Measurements from ENCODE around the gene LZIC. TPM values are rescaled to one million over a fixed set of nuclear protein-coding genes. Genes with fewer than 3 reads are reported as not detected.

The LZIC gene
- total and polyA plus RNA-seq, 9 of the 15 experiments (the other 6 are each of a cell fraction or from before 2014, with no cell fraction given) = 32.9 to 109 (median 61.7) TPM

- WGBS (ENCODE audit: insufficient coverage, low coverage, missing lambda C conversion rate) = 83% methylated on average over 8 of the region's 8 CpGs
- DNase-seq (ENCODE audit: extremely low read depth in 1 of 4, low spot score in 3 of 4) (no peak), ATAC-seq (no peak), FAIRE-seq (no peak)
- no peak overlapping the region for H3K4me3 ChIP-seq
- TF ChIP-seq ZNF146 (CRISPR knock-in tag; IDR thresholded peaks at IDR 0.05; ENCODE audit: unreplicated experiment) = no peak
- TF ChIP-seq MED1 (CRISPR knock-in tag; IDR thresholded peaks at IDR 0.05; ENCODE audit: borderline replicate concordance) = no peak
- TF ChIP-seq DMBX1 (CRISPR knock-in tag; IDR thresholded peaks at IDR 0.05; ENCODE audit: borderline replicate concordance) = no peak
- no peaks in the 10 kb centered on the region for H4K20me1 ChIP-seq (replicated peaks; ENCODE audit: control insufficient read depth, insufficient read depth, low read length)
- no peaks in the 10 kb centered on the region for H3K9me1 ChIP-seq (ENCODE audit: control insufficient read depth, insufficient read depth, low read length)
- H3K36me3 ChIP-seq (ENCODE audit: control insufficient read depth, insufficient read depth, low read length) = peaks cover 3% of the 10 kb centered on the region; the same call in 1 of the 3 replicates
- intact Hi-C loops (cut with micrococcal nuclease) (no loop called here), in situ Hi-C loops (cut with MboI) (no loop called here)
- H3K4me2 ChIP-seq (ENCODE audit: insufficient read depth, low read length) = no peak overlapping the region
- H3K4me1 ChIP-seq (replicated peaks in 1 of 2; ENCODE audit: control insufficient read depth in 2 of 2, insufficient read depth in 2 of 2, low read length in 2 of 2) = no peaks in the 10 kb centered on the region
- POLR2A ChIA-PET = interaction anchor here (0.8 kb wide), 1 partner anchor 14 kb away, joined by 3 read pairs; no protein-coding TSS in a partner anchor
- H3K9ac ChIP-seq (ENCODE audit: insufficient read depth in 1 of 2, low read depth in 2 of 2, low read length in 2 of 2) = no peak overlapping the region
- CTCF ChIA-PET (ENCODE audit: low intra/inter-chr PET ratio) = no interaction called here
- H3K27me3 ChIP-seq (ENCODE audit: control insufficient read depth in 2 of 2, insufficient read depth in 2 of 2, low read length in 2 of 2) = no peaks in the 10 kb centered on the region
- no peak overlapping the region for H2AFZ ChIP-seq (ENCODE audit: low read depth, low read length)
- H3K79me2 ChIP-seq (ENCODE audit: control insufficient read depth, insufficient read depth, low read length) = no peaks in the 10 kb centered on the region
- no TSS peak for BruUV-seq (replicated peaks)
- H3K27ac ChIP-seq (ENCODE audit: extremely low read depth, low read depth, low read length) = no peak overlapping the region
- no peaks in the 10 kb centered on the region for H3K9me3 ChIP-seq (replicated peaks; ENCODE audit: control insufficient read depth, insufficient read depth, low read depth, low read length)
Measured at GRCh38 chr1:9957726-9958125, 14.5 kb upstream of the LZIC start.

DNA sequence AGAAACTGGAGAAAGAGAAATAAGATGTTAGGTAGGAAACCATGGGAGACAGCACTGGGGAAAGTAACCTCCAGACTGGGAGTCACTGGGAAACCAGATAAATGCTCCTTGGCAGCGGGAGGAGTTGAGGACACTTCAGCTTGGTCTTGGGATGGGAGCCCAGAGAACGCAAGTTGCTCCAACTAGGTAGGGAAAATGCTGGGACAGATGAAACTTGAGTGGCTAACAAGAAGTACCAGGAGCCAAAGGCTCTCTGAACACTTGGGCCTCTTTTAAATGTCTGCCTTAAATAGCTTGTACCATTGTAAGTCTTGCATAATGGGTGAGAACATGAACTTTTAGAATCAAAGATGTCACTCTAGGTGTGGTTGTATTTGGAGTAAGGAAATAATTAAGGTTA is 3.1 kb upstream of the LZIC start:
- H3K4me3 ChIP-seq = no peak overlapping the region
- POLR2A ChIA-PET = no interaction called here
- H3K9ac ChIP-seq (ENCODE audit: insufficient read depth in 1 of 2, low read depth in 2 of 2, low read length in 2 of 2) = no peak overlapping the region
- H3K36me3 ChIP-seq (ENCODE audit: control insufficient read depth, insufficient read depth, low read length) = peaks cover 26% of the 10 kb centered on the region
- H3K4me1 ChIP-seq (replicated peaks in 1 of 2; ENCODE audit: control insufficient read depth in 2 of 2, insufficient read depth in 2 of 2, low read length in 2 of 2) = peaks cover 12 to 13% of the 10 kb centered on the region in 2 experiments
- TSS peak; percentile 7 for BruUV-seq (replicated peaks)
- WGBS (ENCODE audit: insufficient coverage, low coverage, missing lambda C conversion rate) = 78% methylated on average over 2 of the region's 2 CpGs
- no peak overlapping the region for H2AFZ ChIP-seq (ENCODE audit: low read depth, low read length)
- intact Hi-C loops (cut with micrococcal nuclease) (no loop called here), in situ Hi-C loops (cut with MboI) (loop anchor here (10.0 kb wide), 1 partner anchor 72 kb away; no protein-coding TSS in a partner anchor)
- H3K79me2 ChIP-seq (ENCODE audit: control insufficient read depth, insufficient read depth, low read length) = peaks cover 32% of the 10 kb centered on the region
- no peak for ATAC-seq
- H3K27me3 ChIP-seq (ENCODE audit: control insufficient read depth in 2 of 2, insufficient read depth in 2 of 2, low read length in 2 of 2) = no peaks in the 10 kb centered on the region
- H3K27ac ChIP-seq (ENCODE audit: extremely low read depth, low read depth, low read length) = no peak overlapping the region
- no peaks in the 10 kb centered on the region for H4K20me1 ChIP-seq (replicated peaks; ENCODE audit: control insufficient read depth, insufficient read depth, low read length)
- no peak for DNase-seq (ENCODE audit: extremely low read depth in 1 of 4, low spot score in 3 of 4)
- FAIRE-seq = no peak
- no peaks in the 10 kb centered on the region for H3K9me1 ChIP-seq (ENCODE audit: control insufficient read depth, insufficient read depth, low read length)
- H3K9me3 ChIP-seq (replicated peaks; ENCODE audit: control insufficient read depth, insufficient read depth, low read depth, low read length) = no peaks in the 10 kb centered on the region
- CTCF ChIA-PET (ENCODE audit: low intra/inter-chr PET ratio) = no interaction called here
- no peak overlapping the region for H3K4me2 ChIP-seq (ENCODE audit: insufficient read depth, low read length)
- TF ChIP-seq NUFIP1 (IDR thresholded peaks at IDR 0.05; ENCODE audit: partially characterized antibody) = no peak
- TF ChIP-seq, protein P1, sequence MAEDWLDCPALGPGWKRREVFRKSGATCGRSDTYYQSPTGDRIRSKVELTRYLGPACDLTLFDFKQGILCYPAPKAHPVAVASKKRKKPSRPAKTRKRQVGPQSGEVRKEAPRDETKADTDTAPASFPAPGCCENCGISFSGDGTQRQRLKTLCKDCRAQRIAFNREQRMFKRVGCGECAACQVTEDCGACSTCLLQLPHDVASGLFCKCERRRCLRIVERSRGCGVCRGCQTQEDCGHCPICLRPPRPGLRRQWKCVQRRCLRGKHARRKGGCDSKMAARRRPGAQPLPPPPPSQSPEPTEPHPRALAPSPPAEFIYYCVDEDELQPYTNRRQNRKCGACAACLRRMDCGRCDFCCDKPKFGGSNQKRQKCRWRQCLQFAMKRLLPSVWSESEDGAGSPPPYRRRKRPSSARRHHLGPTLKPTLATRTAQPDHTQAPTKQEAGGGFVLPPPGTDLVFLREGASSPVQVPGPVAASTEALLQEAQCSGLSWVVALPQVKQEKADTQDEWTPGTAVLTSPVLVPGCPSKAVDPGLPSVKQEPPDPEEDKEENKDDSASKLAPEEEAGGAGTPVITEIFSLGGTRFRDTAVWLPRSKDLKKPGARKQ (CRISPR knock-in tag; IDR thresholded peaks at IDR 0.05) = no peak
- TF ChIP-seq PPARD (CRISPR knock-in tag; IDR thresholded peaks at IDR 0.05) = no peak
- no peak for TF ChIP-seq TOE1 (IDR thresholded peaks at IDR 0.05; ENCODE audit: borderline replicate concordance)
- TF ChIP-seq TOE1 (CRISPR knock-in tag; IDR thresholded peaks at IDR 0.05; ENCODE audit: borderline replicate concordance, low read depth) = no peak
- TF ChIP-seq, protein P2, sequence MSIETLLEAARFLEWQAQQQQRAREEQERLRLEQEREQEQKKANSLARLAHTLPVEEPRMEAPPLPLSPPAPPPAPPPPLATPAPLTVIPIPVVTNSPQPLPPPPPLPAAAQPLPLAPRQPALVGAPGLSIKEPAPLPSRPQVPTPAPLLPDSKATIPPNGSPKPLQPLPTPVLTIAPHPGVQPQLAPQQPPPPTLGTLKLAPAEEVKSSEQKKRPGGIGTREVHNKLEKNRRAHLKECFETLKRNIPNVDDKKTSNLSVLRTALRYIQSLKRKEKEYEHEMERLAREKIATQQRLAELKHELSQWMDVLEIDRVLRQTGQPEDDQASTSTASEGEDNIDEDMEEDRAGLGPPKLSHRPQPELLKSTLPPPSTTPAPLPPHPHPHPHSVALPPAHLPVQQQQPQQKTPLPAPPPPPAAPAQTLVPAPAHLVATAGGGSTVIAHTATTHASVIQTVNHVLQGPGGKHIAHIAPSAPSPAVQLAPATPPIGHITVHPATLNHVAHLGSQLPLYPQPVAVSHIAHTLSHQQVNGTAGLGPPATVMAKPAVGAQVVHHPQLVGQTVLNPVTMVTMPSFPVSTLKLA (conservative IDR thresholded peaks at IDR 0.05) = no peak
- TF ChIP-seq SAFB (IDR thresholded peaks at IDR 0.05; ENCODE audit: borderline replicate concordance, low read depth, low read length) = no peak
- TF ChIP-seq HSF4 (CRISPR knock-in tag; IDR thresholded peaks at IDR 0.05; ENCODE audit: borderline replicate concordance) = no peak
- no peak for TF ChIP-seq FUS (optimal IDR thresholded peaks at IDR 0.05; ENCODE audit: low read depth, low read length)
- TF ChIP-seq ZNF57 (CRISPR knock-in tag; IDR thresholded peaks at IDR 0.05) = no peak
- TF ChIP-seq GABPB1 (CRISPR knock-in tag; IDR thresholded peaks at IDR 0.05) = no peak

Measured in K562 (cell line).